Measurements from ENCODE around the gene CRYGN. TPM values are rescaled to one million over a fixed set of nuclear protein-coding genes. Genes with fewer than 3 reads are reported as not detected.

The CRYGN gene
- total RNA-seq, 1 donor from 2014 or later: not detected

DNA sequence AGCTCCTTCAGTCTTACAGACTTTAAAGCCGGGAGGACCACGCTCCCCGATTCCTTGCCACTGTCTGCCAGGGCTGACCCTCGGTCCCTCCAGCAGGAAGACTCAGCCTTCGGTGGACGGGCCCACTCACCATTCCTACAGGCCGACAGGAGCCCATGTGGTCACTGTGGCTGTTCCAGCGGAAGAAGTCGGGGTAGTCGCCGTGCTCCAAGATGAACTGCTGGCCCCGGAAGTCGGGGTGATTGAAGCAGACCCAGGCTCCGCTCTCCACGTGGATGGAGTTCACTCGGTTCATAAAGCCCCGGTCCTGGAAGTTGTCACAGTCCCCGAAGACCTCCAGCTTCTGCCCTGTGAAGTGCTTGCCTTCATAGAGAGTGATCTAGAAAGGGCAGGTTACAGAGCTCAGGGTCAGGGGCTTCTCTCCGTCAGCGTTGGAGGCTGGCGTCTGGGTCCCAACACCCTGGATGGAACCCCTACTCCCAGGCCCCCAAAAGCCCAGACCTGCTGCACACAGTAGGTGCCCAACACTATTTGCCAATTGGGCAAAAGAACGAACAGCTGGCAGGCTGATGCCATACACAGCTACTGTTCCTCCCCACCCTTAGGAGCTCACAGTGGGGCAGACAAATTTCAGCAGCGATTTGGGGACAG, 1.9 kb downstream of the CRYGN start:
- no peak for DNase-seq

GRCh38 chr7:151437159-151437553, 2.8 kb downstream of the CRYGN start:
- no peak for DNase-seq

GRCh38 chr7:151436446-151437158, 3.3 kb downstream of the CRYGN start:
- no peak for DNase-seq

DNA sequence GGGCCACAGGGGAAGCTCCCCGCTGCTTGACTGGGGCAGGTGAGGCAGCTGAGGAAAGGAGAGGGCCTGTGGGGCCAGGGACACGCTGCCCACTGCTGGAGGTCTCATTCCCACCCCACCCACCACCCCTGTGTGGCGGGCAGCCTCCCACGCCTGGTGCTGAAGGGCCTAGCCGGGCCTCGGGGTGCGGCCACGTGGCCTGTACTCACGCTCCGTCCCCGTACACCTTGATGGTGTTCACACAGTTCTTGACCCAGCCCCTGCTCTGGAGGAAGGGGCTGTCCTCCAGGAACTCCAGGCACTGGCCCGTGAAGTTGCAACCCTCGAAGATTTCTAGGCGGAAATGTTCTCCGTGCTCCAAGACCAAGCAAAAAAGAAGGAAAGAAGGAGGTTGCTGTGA, 4.0 kb downstream of the CRYGN start:
- no peak for DNase-seq

DNA sequence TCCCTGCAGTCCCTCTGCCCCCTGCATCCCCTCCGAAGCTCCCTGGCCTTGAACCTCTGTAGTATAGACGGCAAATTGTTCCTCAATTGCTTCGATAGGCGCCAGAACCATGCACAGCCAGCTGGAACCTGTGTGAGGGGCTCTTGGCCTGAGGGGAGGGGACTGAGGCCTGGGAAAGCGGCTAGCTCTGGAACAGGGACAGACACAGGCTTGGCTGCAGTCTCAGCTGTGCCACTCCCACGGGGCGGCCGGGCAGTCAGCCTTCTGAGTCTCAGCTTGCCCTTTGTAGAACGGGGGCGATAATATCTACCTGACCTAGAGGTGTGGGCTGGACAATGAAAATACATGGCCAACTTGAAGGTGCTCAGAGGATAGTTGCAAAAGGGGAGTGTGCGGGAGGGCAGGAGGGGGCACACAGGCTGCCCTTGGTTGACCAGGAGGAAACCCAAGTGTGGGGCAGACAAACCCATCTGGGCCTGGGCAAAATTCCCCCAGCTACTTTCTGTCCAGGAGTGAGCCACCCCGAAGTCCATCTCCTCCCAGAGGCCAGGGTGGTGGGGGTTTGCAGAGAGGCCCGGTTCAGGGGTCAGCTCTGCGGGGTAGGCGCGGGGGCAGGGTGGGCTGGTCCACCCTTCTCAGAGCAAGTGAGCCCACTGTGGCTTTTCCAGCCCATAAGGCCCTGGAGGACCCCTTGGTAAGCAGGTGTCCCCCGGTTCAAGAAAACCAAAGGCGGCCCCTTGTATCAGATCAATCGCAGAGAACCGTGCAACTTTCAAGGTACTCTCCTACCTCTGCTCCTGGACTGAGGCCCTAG, 4.6 kb downstream of the CRYGN start:
- DNase-seq: no peak

- no peak for DNase-seq
Observed at GRCh38 chr7:151434549-151434948, 5.4 kb downstream of the CRYGN start.

DNA sequence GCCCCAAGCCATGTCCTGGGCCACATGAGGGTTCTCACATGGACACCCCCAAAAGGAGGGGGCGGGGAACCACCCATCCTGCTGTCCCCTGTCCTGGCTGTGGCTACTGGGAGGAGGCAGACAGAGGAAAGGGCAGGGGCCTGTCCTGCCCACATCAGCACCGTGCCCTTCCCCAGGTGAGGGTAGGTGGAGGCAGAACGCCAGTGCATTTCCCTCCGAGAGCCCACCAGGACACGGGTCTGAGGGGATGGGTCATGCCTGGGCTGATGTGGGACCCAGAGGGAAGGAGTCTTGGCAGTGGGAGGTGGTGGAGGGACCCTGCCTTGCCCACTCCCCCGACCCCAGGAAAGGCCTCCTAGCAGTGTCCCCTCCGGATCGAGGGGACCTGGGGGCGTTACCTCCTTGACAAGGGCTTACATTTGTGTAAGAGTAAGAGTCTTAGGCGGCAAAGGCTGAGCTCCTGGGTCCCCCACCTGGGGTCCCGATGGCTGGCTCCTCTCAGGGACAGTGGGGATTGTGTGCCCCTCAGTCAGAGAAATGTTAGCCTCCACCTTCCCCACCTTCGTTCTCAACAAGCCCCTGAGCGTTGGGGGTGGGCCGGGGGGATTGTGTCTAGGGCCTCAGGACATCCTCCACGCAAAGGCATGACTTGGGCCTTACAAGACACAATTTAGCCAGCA, 6.1 kb downstream of the CRYGN start:
- no peak for DNase-seq

DNA sequence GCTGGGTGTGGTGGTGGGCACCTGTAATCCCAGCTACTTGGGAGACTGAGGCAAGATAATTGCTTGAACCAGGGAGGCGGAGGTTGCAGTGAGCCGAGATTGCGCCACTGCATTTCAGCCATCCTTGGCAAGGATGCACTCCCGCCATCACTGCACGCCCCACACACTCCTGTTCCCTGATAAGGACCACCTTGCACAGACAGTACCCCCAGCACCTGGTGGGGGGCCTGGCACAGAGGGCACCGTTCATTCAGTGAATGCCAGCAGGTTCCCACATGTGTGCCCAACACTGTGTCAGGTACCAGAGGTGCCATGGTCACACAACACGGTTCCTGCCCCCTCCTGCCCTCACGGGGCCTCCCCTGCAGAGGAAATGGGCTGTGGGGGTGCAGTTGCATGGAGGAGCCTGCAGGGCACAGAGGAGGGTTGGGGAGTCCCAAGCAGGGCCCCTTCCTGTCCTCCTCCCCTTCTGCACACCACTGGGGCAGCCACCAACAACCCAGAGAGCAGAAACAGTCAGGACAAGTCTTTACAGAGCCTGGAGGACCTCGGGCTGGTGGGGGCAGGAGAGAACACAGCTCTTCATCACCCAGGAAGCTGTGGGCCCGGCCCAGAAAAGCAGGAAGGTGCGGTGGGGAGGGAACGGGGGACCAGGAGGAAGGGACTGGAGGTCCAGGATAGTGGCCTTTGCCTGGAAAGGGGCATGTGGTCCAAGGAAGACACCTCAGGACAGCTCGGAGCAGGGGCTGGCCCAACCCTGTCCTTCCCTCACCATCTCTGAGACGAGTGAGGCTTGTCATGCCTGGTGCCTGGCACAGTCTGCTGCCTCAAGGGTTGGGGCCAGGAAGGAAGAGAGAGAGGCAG, 7.1 kb downstream of the CRYGN start:
- no peak for DNase-seq

GRCh38 chr7:151431768-151432311, 8.1 kb downstream of the CRYGN start:
- no peak for DNase-seq

GRCh38 chr7:151431281-151431767, 8.6 kb downstream of the CRYGN start:
- DNase-seq: no peak

GRCh38 chr7:151430391-151431205, 9.3 kb downstream of the CRYGN start:
- DNase-seq: no peak

DNA sequence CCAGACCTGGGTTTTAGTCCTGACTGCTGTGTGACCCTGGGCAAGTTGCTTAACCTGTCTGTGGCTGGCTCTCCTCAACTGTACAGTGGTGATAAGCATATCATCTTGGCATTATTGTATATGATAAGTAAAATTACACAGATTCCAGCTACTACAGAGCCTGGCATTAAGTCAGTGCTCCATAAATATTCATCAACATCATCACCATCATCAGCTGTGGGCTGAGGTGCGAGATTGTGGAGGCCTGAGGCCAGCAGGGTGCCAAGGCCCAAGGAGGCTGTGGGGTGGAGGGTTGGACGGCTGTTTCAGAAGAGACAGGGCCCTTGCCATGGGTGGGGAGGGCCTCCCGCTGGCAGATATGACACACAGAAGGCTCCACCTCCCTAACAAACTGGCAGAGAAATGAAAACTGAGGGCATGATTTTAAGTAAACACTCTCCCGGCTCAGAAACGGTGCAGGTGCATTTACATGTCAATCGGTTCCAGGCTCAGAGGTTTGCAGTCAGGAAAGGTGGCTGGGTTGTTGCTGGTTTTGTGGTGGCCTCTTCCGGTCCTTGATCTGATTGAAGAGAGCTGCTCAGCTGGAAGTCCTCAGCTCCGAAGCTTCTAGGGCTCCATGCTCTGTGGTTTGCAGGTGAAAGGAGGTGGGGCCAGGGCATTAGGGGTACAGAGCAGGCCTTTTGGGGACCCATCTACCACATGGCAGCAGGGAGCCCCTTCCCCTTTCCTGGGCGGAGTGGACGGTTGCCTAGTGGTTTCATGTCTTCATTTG, 10.2 kb downstream of the CRYGN start:
- no peak for DNase-seq

DNA sequence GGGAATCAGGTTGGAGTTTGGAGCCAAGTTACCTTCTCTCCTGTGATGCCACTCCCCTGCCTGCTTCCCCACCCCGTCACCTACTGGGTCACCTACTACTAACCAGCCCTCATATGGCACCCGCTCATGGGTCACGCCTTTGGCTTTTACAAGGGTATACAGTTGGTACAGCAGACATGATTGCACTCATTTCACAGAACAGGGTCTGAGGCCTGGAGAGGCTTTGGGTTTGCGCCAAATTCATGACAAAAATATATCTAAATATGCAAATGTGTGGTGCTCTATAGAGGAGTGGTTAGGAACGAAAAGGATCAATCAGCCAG, 10.7 kb downstream of the CRYGN start:
- no peak for DNase-seq

DNA sequence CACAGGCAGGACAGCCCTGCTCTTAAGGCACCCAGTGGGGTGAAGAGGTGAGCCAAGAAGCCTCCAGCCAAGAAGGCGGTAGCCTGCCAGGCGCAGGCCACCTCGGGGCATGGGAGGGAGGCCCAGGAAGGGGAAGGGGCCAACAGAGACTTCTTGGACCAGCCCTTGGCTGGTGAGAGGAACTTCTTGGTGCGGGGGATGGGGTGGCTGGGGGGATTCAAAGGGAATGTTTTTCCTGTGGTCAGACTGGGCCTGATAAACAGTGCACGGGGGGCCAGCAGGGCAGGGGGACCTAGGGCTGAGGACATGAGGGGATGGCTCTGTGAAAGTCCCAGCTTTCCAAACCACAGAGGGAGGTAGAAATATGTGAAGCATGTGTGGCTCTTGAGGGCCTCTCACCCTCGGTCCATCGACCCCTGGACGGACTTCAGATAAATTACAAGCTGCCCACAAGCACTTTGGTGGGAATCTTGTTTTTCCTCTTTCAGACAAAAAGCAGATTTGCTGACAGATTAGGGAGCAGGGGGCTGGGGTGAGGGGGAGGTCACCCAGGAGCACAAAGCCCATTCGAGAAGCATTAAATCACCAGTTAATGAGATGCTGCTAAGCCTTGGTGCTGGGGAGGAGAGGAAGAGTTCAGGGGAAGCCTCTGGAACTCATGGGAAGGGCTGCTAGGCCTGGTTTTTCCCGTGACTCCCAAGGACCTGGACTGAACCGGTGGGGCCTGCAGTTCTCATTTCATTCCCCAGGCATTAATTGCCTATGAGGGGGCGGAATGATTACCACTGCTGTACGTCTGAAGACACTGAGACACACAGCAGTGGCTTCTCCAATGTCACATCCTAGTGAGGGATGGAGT, 11.3 kb downstream of the CRYGN start:
- no peak for DNase-seq

GRCh38 chr7:151427705-151428377, 12.1 kb downstream of the CRYGN start:
- DNase-seq: no peak

GRCh38 chr7:151426904-151427704, 12.8 kb downstream of the CRYGN start:
- no peak for DNase-seq

DNA sequence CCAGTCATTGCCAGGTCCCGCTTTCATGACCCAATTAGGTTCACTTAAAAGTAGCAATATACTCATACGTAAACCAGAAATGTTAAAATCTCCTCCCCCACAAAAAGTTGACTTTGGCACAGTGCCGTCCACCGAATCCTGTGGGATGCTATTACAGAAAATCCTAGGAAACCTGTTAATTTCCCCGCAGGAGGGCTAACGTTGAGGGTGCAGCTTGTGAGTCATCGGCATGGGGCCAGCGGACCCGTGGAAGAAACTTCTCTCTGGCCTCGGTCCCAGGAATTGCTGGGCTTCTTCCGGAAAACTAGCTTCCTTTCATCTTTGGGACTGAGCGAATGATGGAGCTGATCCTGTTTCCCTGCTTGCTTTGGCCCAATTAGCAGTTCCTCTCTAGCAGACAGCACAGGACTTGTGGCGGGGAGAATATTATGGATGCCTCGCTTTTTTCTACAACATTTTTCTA, 13.5 kb downstream of the CRYGN start:
- peak; percentile 13 for DNase-seq
